Right lobe of liver (tissue), 4 donors: ENCODE measurements around the gene DLG2.

Experiments
- CTCF ChIP-seq, 4 donors: fragments of 200-600 bp in 3 of 4; fragments of 450-650 bp in 1 of 4; IDR thresholded peaks; one replicate each; pipeline versions ENCODE4 v1.5.1 to v1.8.0; 2016 to 2022; ENCODE audit warnings: antibody characterized with exemption in 4 of 4, mild to moderate bottlenecking in 2 of 4
- POLR2A ChIP-seq: fragments of 450-650 bp; IDR thresholded peaks from one replicate; pipeline ENCODE4 v1.6.1; 2017; ENCODE audit warnings: antibody characterized with exemption, mild to moderate bottlenecking
- donor health status: DM: no; HTN: no; CAD: no.
- donor health status: DM: no; HTN: no; CAD: no.
- donor health status: DM: no; HTN: yes; CAD: no.

- TF ChIP-seq CTCF (IDR thresholded peaks at IDR 0.05) (no peak), POLR2A (no peak)
Observed at GRCh38 chr11:84634309-84634708, 992.8 kb downstream of the DLG2 start.
